ENCODE results near the gene PUS1.
A peak's percentile ranks its signal among the peaks of the same experiment; 100 is the strongest.

PUS1 gene

GRCh38 chr12:131921866-131922769, 7.0 kb upstream of the PUS1 start:
- no peak for TF ChIP-seq MYC (IDR thresholded peaks at IDR 0.05; ENCODE audit: low read depth, low read length)
- no peak for TF ChIP-seq POLR2A (IDR thresholded peaks at IDR 0.05; ENCODE audit: extremely low read depth, insufficient read length)
- TF ChIP-seq CTCF (IDR thresholded peaks at IDR 0.05; ENCODE audit: low read depth, low read length), result no peak
- TF ChIP-seq MAX (IDR thresholded peaks at IDR 0.05; ENCODE audit: low read depth, low read length), result no peak
- DNase-seq (ENCODE audit: low read depth), result no peak
- H3K4me3 ChIP-seq (ENCODE audit: low read depth, low read length), result no peak overlapping the region

GRCh38 chr12:131922772-131923171, 6.3 kb upstream of the PUS1 start:
- no peak overlapping the region for H3K4me3 ChIP-seq (ENCODE audit: low read depth, low read length)
- TF ChIP-seq POLR2A (IDR thresholded peaks at IDR 0.05; ENCODE audit: extremely low read depth, insufficient read length), result no peak
- TF ChIP-seq MYC (IDR thresholded peaks at IDR 0.05; ENCODE audit: low read depth, low read length), result no peak
- no peak for TF ChIP-seq CTCF (IDR thresholded peaks at IDR 0.05; ENCODE audit: low read depth, low read length)
- TF ChIP-seq MAX (IDR thresholded peaks at IDR 0.05; ENCODE audit: low read depth, low read length), result no peak
- DNase-seq (ENCODE audit: low read depth), result no peak

GRCh38 chr12:131923260-131923659, 5.8 kb upstream of the PUS1 start:
- TF ChIP-seq MYC (IDR thresholded peaks at IDR 0.05; ENCODE audit: low read depth, low read length) (no peak), POLR2A (IDR thresholded peaks at IDR 0.05; ENCODE audit: extremely low read depth, insufficient read length) (no peak), MAX (IDR thresholded peaks at IDR 0.05; ENCODE audit: low read depth, low read length) (no peak), CTCF (IDR thresholded peaks at IDR 0.05; ENCODE audit: low read depth, low read length) (no peak)
- no peak overlapping the region for H3K4me3 ChIP-seq (ENCODE audit: low read depth, low read length)
- DNase-seq (ENCODE audit: low read depth), result no peak

GRCh38 chr12:131927110-131928079, 1.7 kb upstream of the PUS1 start:
- DNase-seq (ENCODE audit: low read depth), result no peak
- TF ChIP-seq MYC (IDR thresholded peaks at IDR 0.05; ENCODE audit: low read depth, low read length) (no peak), POLR2A (IDR thresholded peaks at IDR 0.05; ENCODE audit: extremely low read depth, insufficient read length) (no peak), CTCF (IDR thresholded peaks at IDR 0.05; ENCODE audit: low read depth, low read length) (no peak), MAX (IDR thresholded peaks at IDR 0.05; ENCODE audit: low read depth, low read length) (no peak)
- H3K4me3 ChIP-seq (ENCODE audit: low read depth, low read length), result no peak overlapping the region

GRCh38 chr12:131928080-131928710, 881 bp upstream of the PUS1 start:
- DNase-seq (ENCODE audit: low read depth), result no peak
- peak overlapping the region; percentile 57 for H3K4me3 ChIP-seq (ENCODE audit: low read depth, low read length)
- TF ChIP-seq MYC (IDR thresholded peaks at IDR 0.05; ENCODE audit: low read depth, low read length) (no peak), POLR2A (IDR thresholded peaks at IDR 0.05; ENCODE audit: extremely low read depth, insufficient read length) (no peak), CTCF (IDR thresholded peaks at IDR 0.05; ENCODE audit: low read depth, low read length) (no peak), MAX (IDR thresholded peaks at IDR 0.05; ENCODE audit: low read depth, low read length) (no peak)

Data from NB4 (cell line).